ENCODE data around the gene OR2T11.
"Not testable (repeated sequence)": the region's sequence is repeated elsewhere in the genome, so short reads cannot be mapped to it uniquely, and the experiment has no call there.

OR2T11 gene

GRCh38 chr1:248618119-248618518, 16.8 kb downstream of the OR2T11 start:
- DNase-seq = no peak

DNA sequence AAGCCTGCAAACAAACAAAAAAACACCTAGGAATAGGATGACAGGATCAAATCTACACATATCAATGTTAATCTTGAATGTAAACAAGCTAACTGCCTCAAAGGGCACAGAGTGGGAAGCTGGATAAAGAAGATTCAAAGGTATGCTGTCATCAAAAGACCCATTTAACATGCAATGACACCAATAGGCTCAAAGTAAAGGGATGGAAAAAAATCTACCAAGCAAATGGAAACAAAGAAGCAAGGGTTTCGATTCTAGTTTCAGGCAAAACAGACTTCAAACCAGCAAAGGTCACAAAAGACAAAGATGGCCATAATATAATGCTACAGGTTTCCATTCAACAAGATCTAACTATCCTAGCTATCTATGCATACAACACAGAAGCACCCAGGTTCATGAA, 21.1 kb downstream of the OR2T11 start:
- DNase-seq = no peak

GRCh38 chr1:248611883-248612414, 22.9 kb downstream of the OR2T11 start:
- DNase-seq = peak; percentile 1

GRCh38 chr1:248610301-248610700, 24.6 kb downstream of the OR2T11 start:
- DNase-seq = no peak

- no peak for DNase-seq
These were observed 35.5 kb downstream of the OR2T11 start for GRCh38 chr1:248599396-248599795.

- no peak for DNase-seq
These were observed 37.3 kb downstream of the OR2T11 start, which contains the start of gene OR2T10 for GRCh38 chr1:248597589-248597988. Gene OR2T10 (minus strand): TSS chr1:248597700. CDS start chr1:248593768, 3,932 bp downstream.

- no peak for DNase-seq
These were observed 38.3 kb downstream of the OR2T11 start for GRCh38 chr1:248596615-248597014.

GRCh38 chr1:248593226-248593625, 41.7 kb downstream of the OR2T11 start:
- DNase-seq = no peak

DNA sequence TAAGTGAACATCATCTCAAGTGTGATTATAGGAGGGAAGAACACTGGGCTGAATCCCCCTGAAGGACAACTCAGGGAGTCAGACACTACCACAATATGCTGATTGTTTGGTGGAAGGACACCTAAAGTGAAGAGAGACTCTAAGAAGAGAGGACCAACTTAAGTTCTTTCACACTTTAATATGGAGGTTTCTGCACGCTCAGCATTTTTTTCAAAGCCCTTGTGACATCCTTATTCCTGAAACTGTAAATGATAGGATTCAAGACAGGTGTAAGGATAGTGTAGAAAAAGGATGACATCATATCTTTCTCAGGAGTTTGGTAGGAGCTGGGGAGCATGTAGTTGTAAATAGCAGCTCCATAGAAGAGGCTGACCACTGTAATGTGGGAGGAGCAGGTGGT, 42.2 kb downstream of the OR2T11 start:
- DNase-seq = no peak

GRCh38 chr1:248590055-248590454, 44.8 kb downstream of the OR2T11 start:
- DNase-seq = no peak

GRCh38 chr1:248589334-248589733, 45.6 kb downstream of the OR2T11 start:
- no peak for DNase-seq

GRCh38 chr1:248585266-248585665, 49.6 kb downstream of the OR2T11 start:
- DNase-seq = no peak

DNA sequence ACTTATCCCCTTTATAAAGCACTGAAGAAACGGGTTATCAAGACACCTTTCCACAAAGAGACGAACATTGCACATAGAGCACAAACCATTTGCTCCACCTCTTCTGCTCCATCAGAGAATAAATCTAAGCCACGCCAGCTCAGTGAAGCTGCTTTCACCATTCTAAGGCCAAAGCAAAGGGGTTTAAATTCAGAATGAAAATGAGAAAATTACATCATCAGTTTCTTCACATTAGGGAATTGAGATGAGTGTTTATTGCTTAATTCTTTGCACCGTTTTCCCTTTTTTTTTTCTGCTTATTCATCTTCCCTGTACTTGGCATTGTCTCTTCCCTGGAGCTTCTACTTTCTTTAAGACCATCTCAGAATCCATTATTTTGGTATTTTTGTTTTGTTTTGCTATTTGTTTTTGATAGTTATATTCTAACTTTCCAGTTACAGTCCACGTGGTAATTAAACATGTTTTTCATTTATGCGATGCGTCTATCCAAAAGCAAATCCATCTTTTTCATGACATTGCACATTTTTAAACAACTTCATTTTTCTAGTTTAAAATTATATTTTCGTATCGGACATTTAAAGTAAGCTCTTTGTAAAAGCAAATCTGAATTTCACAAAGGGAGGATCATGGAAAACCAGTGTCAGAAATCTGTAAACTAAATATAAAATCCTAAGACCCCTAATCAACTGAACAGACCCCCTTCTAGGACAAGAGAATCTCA, 58.5 kb downstream of the OR2T11 start:
- DNase-seq = no peak

DNA sequence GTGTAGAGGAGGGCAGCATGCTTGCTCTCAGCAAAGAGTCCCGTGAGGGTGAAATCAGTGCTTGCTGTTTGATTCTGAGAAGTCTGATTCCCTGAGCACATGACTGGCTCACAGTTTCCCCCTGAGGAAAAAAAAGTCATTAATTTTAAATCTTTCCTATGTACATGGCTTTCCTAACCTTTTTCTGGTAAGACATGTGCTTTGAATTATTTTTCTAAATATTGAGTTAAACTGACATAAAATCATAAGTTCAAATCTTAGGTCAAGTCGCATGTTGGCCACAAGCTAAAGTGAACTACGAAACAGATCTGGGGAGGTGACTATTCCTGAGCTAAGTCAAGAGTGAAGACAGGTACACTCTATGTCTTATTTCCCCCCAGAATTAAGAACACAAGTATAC, 60.2 kb downstream of the OR2T11 start, which contains the start of gene OR2T34:
Gene OR2T34, minus strand, starts transcription at position 101 of the 400 bp plus-strand sequence. Its CDS starts 0 bp downstream, at position 101.
- DNase-seq = not testable (repeated sequence)

GRCh38 chr1:248573856-248574255, 61.0 kb downstream of the OR2T11 start:
- DNase-seq = not testable (repeated sequence)

Data from CD4-positive, alpha-beta T cell treated with Interleukin-17A for 1 hour (primary cell).